Endothelial cell of umbilical vein (primary cell): ENCODE data around the gene HECW1. TPM values are rescaled to one million over a fixed set of nuclear protein-coding genes. Genes with fewer than 3 reads are reported as not detected.

Experiments used
- BruUV-seq: library from RNA; stranded (reverse); fragments of 400-500 nt; replicated peaks from 2 replicates; lab custom pipeline; 2021; lab: Mats Ljungman, UMichigan
- CTCF ChIA-PET: fragments of 300-600, 350-600 bp; sonication (Branson Sonifier 250); formaldehyde crosslinking; loops from one replicate; lab custom pipeline; 2021; ENCODE audit warnings: antibody characterized with exemption, inconsistent platforms; lab: Charles Lee
- POLR2A ChIA-PET: fragments of 300-600, 350-600 bp; sonication (Branson Sonifier 250); formaldehyde crosslinking; loops from one replicate; lab custom pipeline; 2021; ENCODE audit warnings: antibody characterized with exemption, inconsistent platforms; lab: Charles Lee
- DNase-seq: peaks from one replicate; pipeline ENCODE4 v3.0.0-alpha.2; 2011; ENCODE audit warnings: low read depth, low spot score
- FAIRE-seq: peaks from 2 replicates; lab custom pipeline; 2011; peaks lifted over from hg19 to GRCh38; lab: Jason Lieb, UNC
- H2AFZ ChIP-seq: 2 replicates; pipeline ENCODE4 v1.6.0; 2012; ENCODE audit warnings: low read depth, low read length, control low read depth, inconsistent platforms
- H3K27ac ChIP-seq: 2 replicates; pipeline ENCODE4 v1.5.1; 2011; ENCODE audit warnings: low read depth, mild to moderate bottlenecking, control low read depth, low read length, moderate library complexity; ENCODE audit not compliant: insufficient read depth
- H3K27me3 ChIP-seq, 2 experiments: 2 replicates each; pipeline versions ENCODE4 v1.6.0 to v1.6.1; 2011; ENCODE audit warnings: low read length in 2 of 2, mixed read lengths in 1 of 2; ENCODE audit not compliant: control insufficient read depth in 2 of 2, insufficient read depth in 2 of 2
- H3K36me3 ChIP-seq, 2 experiments: 2 replicates in 1 of 2; 3 replicates in 1 of 2; pipeline ENCODE4 v1.5.1; 2011; ENCODE audit warnings: low read length in 2 of 2, mild to moderate bottlenecking in 1 of 2, moderate library complexity in 1 of 2; ENCODE audit not compliant: control insufficient read depth in 2 of 2, insufficient read depth in 2 of 2; ENCODE audit errors: extremely low read depth in 1 of 2
- H3K4me1 ChIP-seq: 3 replicates; pipeline ENCODE4 v1.5.1; 2011; ENCODE audit warnings: mild to moderate bottlenecking, low read length; ENCODE audit not compliant: control insufficient read depth, insufficient read depth; ENCODE audit errors: extremely low read depth
- H3K4me2 ChIP-seq: 2 replicates; pipeline ENCODE4 v1.6.1; 2011; ENCODE audit warnings: low read length, control low read depth, mixed read lengths; ENCODE audit not compliant: insufficient read depth
- H3K4me3 ChIP-seq, 3 experiments: fragments of 200-600 bp in 1 of 3; sonication (generic), shearing (Covaris generic) in 1 of 3; replicated peaks in 1 of 3; 2 replicates each; pipeline ENCODE4 v1.5.1; 2011 to 2016; ENCODE audit warnings: control low read depth in 3 of 3, low read length in 3 of 3, mild to moderate bottlenecking in 2 of 3, inconsistent platforms in 1 of 3, low read depth in 1 of 3, moderate library complexity in 1 of 3; ENCODE audit not compliant: insufficient read depth in 1 of 3
- H3K79me2 ChIP-seq: 2 replicates; pipeline ENCODE4 v1.6.0; 2012; ENCODE audit warnings: low read length, inconsistent platforms; ENCODE audit not compliant: control insufficient read depth, insufficient read depth
- H3K9ac ChIP-seq: replicated peaks from 2 replicates; pipeline ENCODE3; 2011; ENCODE audit warnings: low read length, control low read depth; ENCODE audit not compliant: insufficient read depth; ENCODE audit errors: extremely low read depth
- H3K9me1 ChIP-seq: replicated peaks from 3 replicates; pipeline ENCODE4 v1.6.0; 2011; ENCODE audit warnings: mild to moderate bottlenecking, low read length; ENCODE audit not compliant: control insufficient read depth, insufficient read depth; ENCODE audit errors: extremely low read depth
- H3K9me3 ChIP-seq: replicated peaks from 2 replicates; pipeline ENCODE4 v1.5.1; 2012; ENCODE audit warnings: low read length, inconsistent platforms; ENCODE audit not compliant: control insufficient read depth, insufficient read depth
- H4K20me1 ChIP-seq: replicated peaks from 2 replicates; pipeline ENCODE3; 2011; ENCODE audit warnings: mild to moderate bottlenecking, low read length; ENCODE audit not compliant: control insufficient read depth, insufficient read depth; ENCODE audit errors: extremely low read depth
- CTCF ChIP-seq, 2 donors: IDR thresholded peaks; 1 replicate in 1 of 2; 2 replicates in 1 of 2; pipeline ENCODE4 v1.5.1; 2011; ENCODE audit warnings: low read length in 2 of 2, mild to moderate bottlenecking in 2 of 2, moderate library complexity in 2 of 2, control low read depth in 1 of 2, inconsistent platforms in 1 of 2, low read depth in 1 of 2; ENCODE audit not compliant: insufficient read depth in 1 of 2; ENCODE audit errors: extremely low read depth in 1 of 2
- EZH2 ChIP-seq: IDR thresholded peaks from 2 replicates; pipeline ENCODE4 v1.6.1; 2012; ENCODE audit warnings: borderline replicate concordance, low read depth, mild to moderate bottlenecking, moderate library complexity, low read length, inconsistent platforms; ENCODE audit not compliant: severe bottlenecking
- GATA2 ChIP-seq: IDR thresholded peaks from 2 replicates; pipeline ENCODE4 v1.7.0; 2011; ENCODE audit warnings: low read depth, mild to moderate bottlenecking, moderate library complexity, mixed read lengths, low read length; ENCODE audit not compliant: insufficient read length, insufficient read depth
- JUN ChIP-seq: IDR thresholded peaks from 2 replicates; pipeline ENCODE4 v1.6.1; 2011; ENCODE audit warnings: borderline replicate concordance, low read depth; ENCODE audit not compliant: insufficient read length, insufficient read depth
- MAX ChIP-seq: IDR thresholded peaks from 2 replicates; pipeline ENCODE4 v1.6.1; 2011; ENCODE audit not compliant: insufficient read depth, insufficient read length
- MYC ChIP-seq: IDR thresholded peaks from one replicate; pipeline ENCODE4 v1.6.1; 2011; ENCODE audit warnings: mild to moderate bottlenecking, low read depth, low read length
- POLR2A ChIP-seq: IDR thresholded peaks from 2 replicates; pipeline ENCODE4 v1.6.1; 2012; ENCODE audit warnings: low read depth, mild to moderate bottlenecking, control low read depth, low read length
- POLR2AphosphoS5 ChIP-seq: IDR thresholded peaks from 2 replicates; pipeline ENCODE4 v1.6.1; 2012; ENCODE audit warnings: low read depth, mild to moderate bottlenecking, control low read depth, low read length, moderate library complexity; ENCODE audit not compliant: insufficient read depth
- dilution Hi-C: fragments of 300-500 bp; cut with MboI; formaldehyde crosslinking; loops from one replicate; pipeline ENCODE4 v1.15.0; 2019; ENCODE audit warnings: low sequenced_read_pairs; ENCODE audit not compliant: extremely low pct_ligation_motif_present
- intact Hi-C: fragments of 100-400 bp; cut with micrococcal nuclease; formaldehyde crosslinking; loops from one replicate; pipeline ENCODE4 v1.10.0; 2022
- polyA plus RNA-seq, 4 experiments: library from polyadenylated mRNA; depleted of rRNA in 3 of 4; stranded (reverse) in 3 of 4; unstranded in 1 of 4; fragments of >200 nt; gene quantifications; 2 replicates each; pipeline versions ENCODE4 v1.2.1 to v1.2.3, GENCODE V29; 2011 to 2012; ENCODE audit warnings: missing spikeins in 1 of 4
- total RNA-seq: library from RNA; stranded (reverse); gene quantifications from 2 replicates; pipeline ENCODE4 v1.2.3, GENCODE V29; 2021

The HECW1 gene
- total and polyA plus RNA-seq, 2 donors (not counting 3 experiments of a cell fraction or from before 2014, with no cell fraction given) = not detected

GRCh38 chr7:43438897-43439479, 326.5 kb downstream of the HECW1 start:
- H3K27me3 ChIP-seq = peaks cover 0 to 2% of the 10 kb centered on the region in 2 experiments
- no peak for DNase-seq
- no peak overlapping the region for H3K9ac ChIP-seq
- POLR2A ChIA-PET = no interaction called here
- FAIRE-seq = no peak
- no peak overlapping the region for H3K4me3 ChIP-seq
- H3K36me3 ChIP-seq = no peaks in the 10 kb centered on the region
- dilution Hi-C loops (no loop called here), intact Hi-C loops (loop anchor here (2.0 to 5.0 kb wide), 2 partner anchors 262 to 1498 kb away; no protein-coding TSS in a partner anchor)
- no peak overlapping the region for H3K4me2 ChIP-seq
- CTCF ChIA-PET = interaction anchor here (0.6 to 3.0 kb wide), 33 partner anchors 8 to 1498 kb away, joined by 3 to 29 read pairs (median 5); partner anchors contain the start of genes MRPL32, PSMA2 and STK17A
- TF ChIP-seq MYC (no peak), POLR2AphosphoS5 (no peak), MAX (no peak), EZH2 (no peak), POLR2A (no peak), CTCF (IDR thresholded peaks at IDR 0.05; ENCODE audit: extremely low read depth in 1 of 2, insufficient read depth in 1 of 2, low read depth in 1 of 2, low read length in 2 of 2) (no peak), GATA2 (no peak), JUN (no peak)
- no TSS peak for BruUV-seq
- H3K9me3 ChIP-seq = no peaks in the 10 kb centered on the region
- no peak overlapping the region for H2AFZ ChIP-seq
- no peaks in the 10 kb centered on the region for H3K79me2 ChIP-seq
- H3K9me1 ChIP-seq = no peaks in the 10 kb centered on the region
- H4K20me1 ChIP-seq = no peaks in the 10 kb centered on the region
- no peak overlapping the region for H3K27ac ChIP-seq
- H3K4me1 ChIP-seq = no peaks in the 10 kb centered on the region
